NCI-H2196 (cell line): ENCODE measurements around the gene CCDC144A.
"Not testable (repeated sequence)": the region's sequence is repeated elsewhere in the genome, so short reads cannot be mapped to it uniquely, and the experiment has no call there.

ENCODE experiments used
- DNase-seq: peaks from one replicate; lab custom pipeline; 2025; ENCODE audit not compliant: unreplicated experiment; lab: John Stamatoyannopoulos, UW

CCDC144A gene

DNA sequence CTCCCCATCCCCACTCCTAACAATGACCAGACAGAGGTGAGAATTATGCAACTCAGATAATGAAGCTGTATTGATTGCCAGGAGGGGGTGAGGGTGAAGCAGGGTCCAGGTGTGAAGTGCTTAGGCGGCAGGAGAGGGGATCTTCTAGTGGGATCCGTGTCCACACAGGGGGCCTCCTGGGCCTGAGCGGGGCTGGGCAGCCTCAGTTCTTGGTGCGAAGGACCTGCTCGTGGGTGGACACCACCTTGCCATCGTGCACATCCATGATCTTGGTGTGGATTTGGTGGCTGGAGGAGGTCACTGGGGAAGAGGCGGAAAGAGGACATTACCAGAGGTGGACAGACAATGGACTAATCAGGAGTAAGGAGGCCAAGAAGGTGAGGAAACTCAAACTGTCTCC is 127.9 kb downstream of the CCDC144A start:
- DNase-seq: not testable (repeated sequence)

DNA sequence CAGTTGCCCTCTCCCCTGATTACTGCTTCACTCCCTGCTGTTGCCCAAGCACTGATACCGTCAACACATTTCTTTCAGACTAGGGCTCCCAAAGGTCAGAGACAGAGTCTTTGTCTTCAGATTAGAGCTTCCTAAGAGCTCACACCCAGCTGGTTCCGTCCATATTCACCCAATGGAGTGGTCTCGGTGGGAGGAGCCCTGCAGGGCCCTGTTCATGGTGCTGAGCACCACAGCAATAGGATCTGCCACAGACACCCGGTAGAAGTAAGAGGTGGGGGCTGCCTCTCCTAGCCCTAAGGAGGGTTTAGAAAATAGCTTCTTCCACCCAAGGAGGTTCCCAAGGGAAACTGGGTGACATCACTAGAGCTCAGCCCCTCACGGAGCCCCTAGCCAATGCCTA is 128.3 kb downstream of the CCDC144A start:
- DNase-seq: no peak

DNA sequence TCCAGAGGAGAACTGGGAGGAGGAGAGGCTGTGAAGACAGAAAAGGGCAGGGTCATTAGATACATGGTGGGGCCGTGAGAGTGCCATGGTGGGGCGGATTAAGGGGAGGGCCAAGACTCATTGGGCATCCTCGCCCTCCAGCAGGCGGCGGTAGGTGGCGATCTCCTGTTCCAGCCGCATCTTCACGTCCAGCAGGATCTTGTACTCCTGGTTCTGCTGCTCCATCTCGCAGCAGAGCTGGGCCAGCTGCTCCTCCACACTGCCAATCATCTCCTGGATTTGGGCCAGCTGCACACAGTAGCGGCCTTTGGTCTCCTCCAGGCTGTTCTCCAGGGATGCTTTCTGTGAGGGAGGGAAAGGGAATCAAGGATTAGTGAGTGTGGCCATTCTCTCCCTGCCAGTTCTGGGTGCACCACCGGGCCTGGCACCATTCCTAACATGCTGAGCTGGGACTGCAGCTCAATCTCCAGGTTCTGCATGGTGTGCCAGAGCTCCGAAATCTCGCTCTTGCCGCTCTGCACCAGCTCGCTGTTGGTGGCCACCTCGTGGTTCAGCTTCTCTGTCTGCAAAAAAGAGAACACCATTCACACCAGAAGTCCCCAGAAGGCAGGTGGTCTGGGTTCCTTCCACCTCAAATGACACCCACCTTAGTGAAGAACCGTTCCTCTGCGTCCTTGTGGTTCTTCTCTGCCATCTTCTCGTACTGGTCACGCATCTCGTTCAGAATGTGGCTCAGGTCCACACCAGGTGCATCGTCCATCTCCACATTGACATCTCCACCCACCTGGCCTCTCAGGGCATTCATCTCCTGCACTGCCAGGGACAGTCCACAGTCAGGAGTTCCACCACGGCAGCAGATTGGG is 129.0 kb downstream of the CCDC144A start:
- DNase-seq: no peak

DNA sequence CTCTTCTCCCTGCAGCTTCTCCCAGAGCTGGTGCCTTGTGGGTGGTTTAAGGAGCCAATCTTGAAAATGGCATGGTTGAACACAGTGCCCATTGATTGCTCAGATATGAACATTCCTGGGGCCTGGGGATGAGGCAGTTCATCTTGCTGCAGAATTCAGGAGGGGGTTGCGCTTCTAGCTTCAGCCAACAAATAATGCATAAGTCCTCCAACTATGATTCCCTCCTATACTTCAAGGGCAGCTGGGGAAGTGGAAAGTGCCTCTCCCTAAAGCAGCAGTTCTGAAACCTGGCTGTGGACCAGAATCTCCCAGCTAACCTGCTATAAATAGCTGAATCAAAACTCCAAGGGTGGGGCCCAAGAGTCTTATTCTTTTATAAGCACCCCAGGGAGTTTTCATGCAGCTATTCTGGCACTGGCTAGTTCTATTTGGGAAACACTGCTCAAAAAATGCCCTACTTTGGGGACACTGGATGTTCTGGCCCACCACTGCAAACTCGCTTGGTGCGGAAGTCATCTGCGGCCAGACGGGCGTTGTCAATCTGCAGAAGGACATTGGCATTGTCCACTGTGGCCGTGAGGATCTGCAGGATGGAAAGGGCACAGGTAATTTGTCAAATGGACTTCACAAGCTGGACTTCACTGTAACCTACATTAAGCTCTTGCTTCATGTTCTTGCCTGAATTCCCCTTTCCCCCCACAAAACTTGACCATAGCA is 130.3 kb downstream of the CCDC144A start:
- DNase-seq: no peak

DNA sequence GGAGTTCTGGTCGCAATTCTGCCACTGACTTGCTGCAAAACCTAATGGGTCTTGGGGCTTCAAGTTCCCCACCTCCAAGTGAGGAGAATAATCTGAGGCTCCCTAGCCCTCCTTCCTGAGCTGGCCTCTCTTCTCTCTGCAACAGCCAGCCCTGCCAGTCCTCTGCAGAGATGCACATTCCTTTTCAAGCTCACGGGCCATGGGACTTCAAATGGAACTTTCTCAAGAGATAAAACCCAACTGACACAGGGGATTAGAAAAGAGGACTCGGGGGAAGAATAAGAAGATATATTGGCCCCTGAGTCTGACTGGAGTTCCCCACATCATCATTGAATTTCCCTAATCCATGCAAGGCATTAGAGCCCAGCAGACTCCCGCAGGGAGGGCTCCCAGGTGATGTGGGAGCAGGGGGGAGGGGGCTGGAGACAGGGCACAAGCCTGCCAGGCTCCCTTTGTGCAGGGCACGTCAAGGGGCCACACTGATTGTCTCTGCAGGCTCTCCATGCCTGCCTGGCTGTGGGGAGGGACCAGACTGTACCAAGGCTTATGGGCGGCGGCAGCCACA is 131.0 kb downstream of the CCDC144A start:
- no peak for DNase-seq

DNA sequence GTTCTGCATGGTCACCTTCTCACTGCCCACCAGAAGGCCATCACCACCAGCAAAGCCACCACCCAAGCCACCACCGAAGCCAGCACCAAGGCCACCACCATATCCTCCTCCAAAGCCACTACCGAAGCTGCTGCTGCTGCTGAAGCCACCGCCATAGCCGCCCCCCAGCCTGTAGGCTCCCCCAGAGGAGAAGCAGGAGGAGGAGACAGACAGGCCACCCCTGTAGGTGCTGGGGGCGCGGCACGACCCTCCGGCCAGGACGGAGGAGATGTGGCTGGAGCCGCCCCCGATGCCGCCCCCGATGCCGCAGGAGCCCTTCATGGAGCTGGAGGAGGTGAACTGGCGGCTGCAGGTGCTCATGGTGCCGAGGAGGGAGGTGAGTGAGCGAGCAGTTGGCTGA is 132.1 kb downstream of the CCDC144A start:
- DNase-seq: not testable (repeated sequence)

DNA sequence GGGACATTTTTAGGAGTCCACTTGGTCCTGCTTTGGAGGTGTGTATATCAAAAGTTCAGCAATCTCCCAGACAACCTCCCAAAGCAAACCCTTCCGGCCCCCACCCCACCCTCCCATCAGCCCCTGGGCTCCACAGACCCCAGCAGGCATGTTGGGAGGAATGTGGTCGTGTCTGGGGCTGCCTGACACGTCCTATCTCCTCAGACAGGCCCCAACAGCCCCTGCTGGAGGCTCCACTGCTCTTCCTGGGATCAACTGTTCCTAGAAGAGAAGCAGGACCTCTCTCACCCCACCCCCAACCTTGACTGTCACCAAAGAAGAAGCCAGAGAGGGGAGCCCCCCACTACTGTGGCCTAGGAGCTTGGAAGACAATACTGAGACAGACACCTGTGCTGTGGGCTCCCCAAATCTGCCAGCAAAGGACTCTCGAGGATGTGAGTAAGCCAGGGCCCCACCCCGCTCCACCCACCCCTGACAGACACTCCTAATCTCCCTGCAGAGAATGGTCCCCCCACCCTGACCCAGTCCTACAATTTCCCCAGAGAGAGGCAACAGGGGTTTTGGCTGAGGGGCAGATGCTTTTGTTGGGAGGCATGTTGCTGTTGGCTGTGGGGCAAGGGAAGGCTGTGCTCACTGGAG is 133.8 kb downstream of the CCDC144A start:
- DNase-seq: not testable (repeated sequence)
